ENCODE data around the gene CARM1.
"Not testable (repeated sequence)": the region's sequence is repeated elsewhere in the genome, so short reads cannot be mapped to it uniquely, and the experiment has no call there.

CARM1 gene

DNA sequence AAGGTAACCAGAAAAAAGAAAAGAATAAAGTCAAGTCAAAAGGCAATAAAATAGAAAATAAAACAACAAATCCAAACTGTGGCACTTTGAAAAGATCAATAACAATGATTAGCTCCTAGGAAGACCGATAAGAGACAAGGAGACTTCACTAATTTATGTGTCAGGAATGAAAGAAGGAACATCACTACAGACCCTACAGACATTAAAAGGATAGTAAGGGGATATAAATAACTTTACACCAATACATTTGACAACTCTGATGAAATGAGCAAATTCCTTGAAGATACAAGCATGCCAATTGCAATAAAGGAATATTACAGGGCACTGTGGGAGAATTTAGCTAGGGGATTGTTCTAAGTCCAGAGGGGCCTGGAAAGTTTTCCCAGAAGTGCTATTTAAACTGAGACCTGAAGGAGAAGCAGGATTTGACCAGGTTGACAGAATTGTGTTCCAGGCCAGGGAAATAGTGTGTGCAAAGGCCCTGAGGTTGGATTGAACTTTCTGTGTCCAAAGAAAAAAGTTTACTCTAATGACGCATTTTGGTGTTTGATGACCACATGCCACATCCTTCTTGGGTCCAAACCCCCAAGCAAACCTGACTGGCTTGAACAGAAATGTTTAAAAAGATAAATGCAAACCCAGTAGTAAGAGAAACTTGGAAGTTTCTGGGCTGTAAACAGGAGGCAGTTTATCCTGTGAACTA, 24.7 kb upstream of the CARM1 start:
- no peak for DNase-seq (ENCODE audit: low spot score)

GRCh38 chr19:10848230-10848856, 23.0 kb upstream of the CARM1 start, which contains the start of gene C19orf38:
C19orf38 (plus strand) TSS chr19:10848415; CDS start chr19:10848509, 94 bp downstream.
- DNase-seq (ENCODE audit: low spot score) = no peak

GRCh38 chr19:10850631-10851030, 20.7 kb upstream of the CARM1 start:
- no peak for DNase-seq (ENCODE audit: low spot score)

DNA sequence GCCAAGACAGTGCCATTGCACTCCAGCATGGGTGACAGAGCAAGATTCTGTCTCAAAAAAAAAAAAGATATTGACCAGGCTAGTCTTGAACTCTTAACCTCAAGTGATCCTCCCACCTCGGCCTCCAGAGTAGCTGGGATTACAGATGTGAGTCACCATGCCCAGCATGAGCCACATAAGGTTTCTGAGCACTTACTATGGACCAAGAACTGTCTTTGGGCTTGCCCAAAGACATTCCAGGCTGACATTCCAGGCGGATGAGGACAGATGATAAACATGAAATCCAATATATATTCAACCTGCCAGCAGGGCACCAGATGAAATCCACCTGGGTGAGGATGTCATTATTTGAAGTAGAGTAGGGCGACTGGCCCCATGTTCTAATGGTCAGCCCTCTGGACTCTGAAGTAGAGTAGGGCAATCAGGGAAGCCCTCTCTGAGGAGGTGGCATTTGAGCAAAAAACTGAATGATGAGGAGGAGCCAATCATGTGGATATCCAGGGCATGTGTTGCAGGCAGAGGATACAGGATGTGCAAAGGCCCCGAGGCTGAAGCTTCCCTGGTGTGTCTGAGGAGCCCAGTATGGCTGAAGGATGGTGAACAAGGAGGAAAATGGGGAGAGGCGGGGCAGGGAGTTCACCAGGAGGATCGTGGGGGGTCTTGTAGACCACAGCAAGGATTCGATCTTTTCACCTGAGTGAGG, 19.1 kb upstream of the CARM1 start:
- no peak for DNase-seq (ENCODE audit: low spot score)

- no peak for DNase-seq (ENCODE audit: low spot score)
Measured at GRCh38 chr19:10852941-10853340, 18.4 kb upstream of the CARM1 start.

DNA sequence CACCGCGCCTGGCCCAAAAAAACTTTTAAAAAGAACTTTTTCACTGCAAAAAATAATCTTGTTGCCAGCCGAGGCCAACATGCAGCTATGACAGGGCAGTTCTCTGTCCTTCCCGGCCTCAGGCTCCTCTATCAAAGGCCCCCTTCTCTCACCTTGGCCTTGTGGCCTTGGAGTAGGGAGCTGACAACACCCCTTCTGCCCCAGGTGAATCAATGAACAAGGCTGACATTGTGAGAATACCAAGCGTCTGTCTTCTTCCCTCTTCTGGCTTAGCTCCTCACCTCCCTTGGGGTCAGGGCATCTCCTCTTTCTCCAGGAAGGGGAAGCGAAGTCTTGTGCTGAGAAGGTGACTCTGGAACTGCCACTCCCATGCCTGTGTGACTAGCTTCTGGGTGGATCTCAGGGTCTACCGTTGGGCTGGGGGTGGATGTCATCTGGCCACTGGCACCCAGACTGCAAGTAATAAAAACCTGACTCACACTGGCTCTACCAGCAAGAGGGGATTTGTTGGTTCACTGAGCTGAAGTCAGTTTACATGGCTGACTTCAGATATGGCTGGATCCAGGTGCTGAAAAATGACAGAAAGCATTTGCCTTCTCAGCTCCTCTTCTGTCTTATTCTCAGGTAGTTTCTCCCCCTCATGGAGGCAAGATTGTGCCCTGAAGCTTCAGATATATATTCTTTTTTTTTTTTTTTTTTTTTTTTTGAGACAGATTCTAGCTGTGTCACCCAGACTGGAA, 16.8 kb upstream of the CARM1 start:
- no peak for DNase-seq (ENCODE audit: low spot score)

DNA sequence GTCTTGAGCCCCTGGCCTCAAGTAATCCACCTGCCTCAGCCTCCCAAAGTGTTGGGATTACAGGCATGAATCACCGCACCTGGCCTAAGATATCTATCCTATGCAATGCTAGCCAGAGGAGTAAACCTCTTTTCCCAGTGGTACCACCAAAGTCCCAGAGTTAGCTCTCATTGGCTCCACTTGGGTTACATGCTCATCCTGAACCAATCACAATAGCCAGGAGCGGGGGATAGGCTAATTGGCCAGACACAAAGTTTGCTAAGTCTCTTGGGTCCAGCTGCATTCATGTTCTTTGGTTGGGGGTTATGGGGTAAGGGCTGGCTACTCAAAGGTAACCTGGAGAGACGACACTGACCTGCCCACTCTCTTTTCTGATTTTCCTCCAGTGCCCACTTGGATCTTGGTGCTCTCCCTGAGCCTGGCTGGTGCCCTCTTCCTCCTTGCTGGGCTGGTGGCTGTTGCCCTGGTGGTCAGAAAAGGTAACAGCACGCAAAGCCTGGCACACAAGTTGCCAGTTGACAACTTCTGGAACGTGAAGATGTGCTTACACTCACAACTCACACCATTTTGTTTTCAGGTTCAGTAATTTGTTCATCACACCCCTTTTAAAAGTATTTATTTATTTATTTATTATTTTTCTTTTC, 15.4 kb upstream of the CARM1 start:
- no peak for DNase-seq (ENCODE audit: low spot score)

GRCh38 chr19:10856899-10857298, 14.5 kb upstream of the CARM1 start:
- DNase-seq (ENCODE audit: low spot score) = not testable (repeated sequence)

DNA sequence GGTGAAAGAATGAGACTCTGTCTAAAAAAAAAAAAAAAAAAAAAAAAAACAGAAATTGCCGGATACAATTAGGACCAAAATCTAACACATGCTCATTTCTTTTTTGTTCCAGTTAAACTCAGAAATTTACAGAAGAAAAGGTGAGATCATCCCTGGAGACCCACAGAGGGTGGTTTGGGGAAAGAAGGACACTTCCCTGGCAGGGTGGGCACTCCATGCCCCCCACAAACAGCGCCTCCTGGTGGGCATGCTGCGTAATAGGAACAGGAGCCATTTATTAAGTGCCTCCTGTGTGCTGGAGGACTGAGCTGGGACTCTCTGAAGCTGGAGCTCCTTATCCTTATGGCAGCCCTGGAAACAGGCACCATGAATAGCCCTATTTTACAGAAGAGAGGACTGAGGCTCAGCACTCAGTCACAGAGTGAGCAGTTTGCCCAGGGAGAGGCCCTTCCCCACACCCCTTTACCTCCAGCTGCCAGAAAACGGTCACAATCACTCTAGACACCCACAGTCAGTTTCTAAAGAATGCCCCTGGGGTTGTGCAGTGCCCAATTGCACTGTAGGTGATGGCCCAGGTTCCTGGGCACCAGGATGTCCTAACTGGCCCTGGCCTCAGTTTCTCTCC, 13.0 kb upstream of the CARM1 start:
- no peak for DNase-seq (ENCODE audit: low spot score)

GRCh38 chr19:10861103-10861651, 10.2 kb upstream of the CARM1 start:
- no peak for DNase-seq (ENCODE audit: low spot score)

DNA sequence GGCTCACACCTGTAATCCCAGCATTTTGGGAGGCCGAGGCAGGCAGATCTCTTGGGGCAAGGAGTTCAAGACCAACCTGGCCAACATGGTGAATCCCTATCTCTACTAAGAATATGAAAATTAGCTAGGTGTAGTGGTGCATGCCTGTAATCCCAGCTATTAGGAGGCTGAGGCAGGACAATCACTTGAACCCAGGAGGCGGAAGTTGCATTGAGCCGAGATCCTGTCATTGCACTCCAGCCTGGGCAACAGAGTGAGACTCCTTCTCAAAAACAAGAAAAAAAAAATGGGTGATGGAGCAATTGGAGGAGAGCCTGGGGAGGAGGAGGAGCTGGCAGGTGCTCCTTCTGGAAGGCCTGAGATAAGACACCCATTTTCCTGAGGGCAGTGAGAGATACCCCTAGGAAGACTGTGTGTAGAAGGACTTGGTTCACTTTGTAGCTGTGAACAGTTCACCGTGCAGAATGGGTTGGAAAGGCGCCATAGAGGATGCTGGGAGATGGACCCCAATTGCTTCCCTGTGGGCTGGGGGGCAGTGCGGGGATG, 8.7 kb upstream of the CARM1 start:
- DNase-seq (ENCODE audit: low spot score) = no peak

- DNase-seq (ENCODE audit: low spot score) = no peak
Measured at GRCh38 chr19:10863107-10863717, 8.1 kb upstream of the CARM1 start.

- DNase-seq (ENCODE audit: low spot score) = peak; percentile 89
Measured at GRCh38 chr19:10864538-10864899, 6.8 kb upstream of the CARM1 start.

GRCh38 chr19:10866495-10866894, 4.9 kb upstream of the CARM1 start:
- DNase-seq (ENCODE audit: low spot score) = no peak

DNA sequence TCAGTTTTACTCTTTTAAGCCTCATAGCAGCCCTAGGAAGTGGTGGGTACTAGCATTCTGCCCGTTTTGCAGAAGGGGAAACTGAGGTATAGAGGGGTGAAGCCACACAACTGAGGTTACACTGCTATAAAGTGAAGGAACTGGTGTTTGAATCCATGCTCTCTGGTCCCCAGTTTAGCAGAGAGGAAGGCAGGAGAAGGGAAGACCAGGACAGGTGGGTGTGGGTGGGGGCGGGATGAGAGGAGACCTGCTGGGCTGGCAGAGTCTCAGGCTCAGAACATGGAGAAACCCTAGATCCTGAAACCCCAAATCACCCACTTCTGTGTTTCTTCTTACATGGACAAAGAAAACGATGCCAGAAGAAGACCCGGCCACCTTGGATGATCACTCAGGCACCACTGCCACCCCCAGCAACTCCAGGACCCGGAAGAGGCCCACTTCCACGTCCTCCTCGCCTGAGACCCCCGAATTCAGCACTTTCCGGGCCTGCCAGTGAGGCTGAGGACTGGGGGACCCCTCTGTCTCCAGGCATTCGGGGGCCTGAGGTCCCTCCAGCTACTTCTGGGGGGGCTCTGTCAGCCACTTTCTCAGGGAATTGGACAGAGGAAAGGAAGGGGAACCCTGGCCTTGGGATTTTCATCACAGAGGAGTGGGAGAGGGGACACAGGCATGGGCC, 2.3 kb upstream of the CARM1 start:
- DNase-seq (ENCODE audit: low spot score) = no peak

- not testable (repeated sequence) for DNase-seq (ENCODE audit: low spot score)
Measured at GRCh38 chr19:10869872-10870311, 1.5 kb upstream of the CARM1 start.

DNA sequence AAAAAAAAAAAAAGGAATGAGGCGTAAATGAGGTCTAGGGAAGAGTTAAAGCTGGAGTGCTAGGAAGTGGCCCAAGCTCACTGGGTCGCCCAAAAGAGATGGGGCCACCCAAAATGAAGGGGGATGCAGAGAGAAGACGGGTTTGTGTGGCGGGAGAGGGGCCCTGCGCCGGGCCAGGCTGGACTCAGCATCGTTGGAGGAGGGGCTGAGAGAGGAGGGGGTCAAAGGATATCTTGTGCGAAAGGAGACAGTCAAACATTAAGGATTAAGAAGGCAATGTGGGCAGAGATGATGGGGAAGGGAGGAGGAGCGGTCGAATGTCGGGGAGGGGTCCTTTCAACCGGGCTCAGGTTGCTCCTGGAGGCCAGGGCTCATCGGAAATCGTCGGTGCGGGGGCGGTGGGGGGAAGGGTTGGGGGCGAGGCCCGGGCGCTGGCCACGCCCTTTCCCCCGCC, 825 bp upstream of the CARM1 start:
- DNase-seq (ENCODE audit: low spot score) = no peak

DNA sequence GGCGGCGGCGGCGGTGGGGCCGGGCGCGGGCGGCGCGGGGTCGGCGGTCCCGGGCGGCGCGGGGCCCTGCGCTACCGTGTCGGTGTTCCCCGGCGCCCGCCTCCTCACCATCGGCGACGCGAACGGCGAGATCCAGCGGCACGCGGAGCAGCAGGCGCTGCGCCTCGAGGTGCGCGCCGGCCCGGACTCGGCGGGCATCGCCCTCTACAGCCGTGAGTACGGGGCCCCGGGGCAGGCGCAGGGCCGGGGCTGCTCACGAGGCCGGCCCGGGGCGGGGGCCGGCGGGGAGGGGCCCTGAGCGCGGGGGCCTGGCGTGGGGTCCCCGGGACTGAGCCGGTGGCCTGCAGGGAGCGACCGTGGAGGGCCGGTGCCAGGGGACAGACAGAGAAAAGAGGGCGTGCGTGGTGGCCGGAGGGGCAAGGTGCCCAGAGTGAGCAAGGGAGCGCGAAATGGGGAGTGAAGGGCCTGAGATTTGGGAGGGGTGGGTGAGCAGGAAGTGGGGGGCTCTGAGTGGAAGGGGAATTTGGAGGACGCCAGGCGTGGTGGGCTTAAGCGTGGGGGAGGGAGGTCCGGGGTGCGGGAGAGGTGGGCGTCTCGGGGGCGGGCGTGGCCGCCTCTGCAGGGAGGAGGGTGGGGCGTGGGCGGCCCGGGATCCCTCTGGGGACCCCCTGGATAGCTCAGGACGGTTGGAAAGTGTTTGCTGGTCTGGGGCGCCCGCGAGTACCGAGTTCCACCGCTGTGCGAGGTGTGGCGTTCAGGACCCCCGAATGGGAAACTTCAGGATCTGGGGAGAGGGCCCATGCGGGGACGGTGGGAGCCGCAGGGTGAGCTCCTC, 575 bp downstream of the CARM1 start:
- no peak for DNase-seq (ENCODE audit: low spot score)
